ENCODE results near the gene TMEM132A.

The TMEM132A gene

GRCh38 chr11:60939301-60939700, 15.0 kb downstream of the TMEM132A start:
- no peak for TF ChIP-seq CTCF (IDR thresholded peaks at IDR 0.05; ENCODE audit: low read depth, low read length)

GRCh38 chr11:60939855-60940254, 15.6 kb downstream of the TMEM132A start:
- TF ChIP-seq CTCF (IDR thresholded peaks at IDR 0.05; ENCODE audit: low read depth, low read length) = no peak
- peak in 1 of 2 donors; percentile 49 for DNase-seq (ENCODE audit: low read depth in 2 of 2)
- no peak overlapping the region for H3K4me3 ChIP-seq (replicated peaks in 1 of 2; ENCODE audit: low read depth in 2 of 2, low read length in 2 of 2)

More at GRCh38 chr11:60939301-60939700, 15.0 kb downstream of the TMEM132A start:
- no peak for DNase-seq (ENCODE audit: low read depth in 2 of 2)
- no peak overlapping the region for H3K4me3 ChIP-seq (replicated peaks in 1 of 2; ENCODE audit: low read depth in 2 of 2, low read length in 2 of 2)

- H3K4me3 ChIP-seq (replicated peaks in 1 of 2; ENCODE audit: low read depth in 2 of 2, low read length in 2 of 2) = no peak overlapping the region
- no peak for DNase-seq (ENCODE audit: low read depth in 2 of 2)
- no peak for TF ChIP-seq CTCF (IDR thresholded peaks at IDR 0.05; ENCODE audit: low read depth, low read length)
These were observed 17.3 kb downstream of the TMEM132A start for GRCh38 chr11:60941371-60942119.

GRCh38 chr11:60942219-60942618, 18.0 kb downstream of the TMEM132A start:
- DNase-seq (ENCODE audit: low read depth in 2 of 2) = no peak
- TF ChIP-seq CTCF (IDR thresholded peaks at IDR 0.05; ENCODE audit: low read depth, low read length) = no peak
- H3K4me3 ChIP-seq (replicated peaks in 1 of 2; ENCODE audit: low read depth in 2 of 2, low read length in 2 of 2) = no peak overlapping the region

GRCh38 chr11:60942970-60943565, 18.8 kb downstream of the TMEM132A start:
- no peak overlapping the region for H3K4me3 ChIP-seq (replicated peaks in 1 of 2; ENCODE audit: low read depth in 2 of 2, low read length in 2 of 2)
- DNase-seq (ENCODE audit: low read depth in 2 of 2) = no peak
- TF ChIP-seq CTCF (IDR thresholded peaks at IDR 0.05; ENCODE audit: low read depth, low read length) = no peak

- no peak overlapping the region for H3K4me3 ChIP-seq (replicated peaks in 1 of 2; ENCODE audit: low read depth in 2 of 2, low read length in 2 of 2)
- TF ChIP-seq CTCF (IDR thresholded peaks at IDR 0.05; ENCODE audit: low read depth, low read length) = peak; percentile 34
- no peak for DNase-seq (ENCODE audit: low read depth in 2 of 2)
These were observed 20.4 kb downstream of the TMEM132A start for GRCh38 chr11:60944490-60945294.

Data from cardiac fibroblast (primary cell).